DOHH2 (cell line): ENCODE data around the gene ATG10.

Experiments used
- H3F3A ChIP-seq: fragments of 200-600 bp; sonication (generic), shearing (Covaris generic); 2 replicates; pipeline ENCODE4 v1.6.0; 2016; ENCODE audit warnings: antibody characterized with exemption, mild to moderate bottlenecking; ENCODE audit not compliant: control insufficient read depth, insufficient read depth
- H3K27ac ChIP-seq: fragments of 200-600 bp; sonication (generic); 2 replicates; pipeline ENCODE4 v1.5.1; 2014; ENCODE audit warnings: low read depth, mild to moderate bottlenecking, low read length, moderate library complexity
- H3K27me3 ChIP-seq: fragments of 200-600 bp; sonication (generic); 2 replicates; pipeline ENCODE4 v1.6.1; 2014; ENCODE audit warnings: mild to moderate bottlenecking, low read length, mixed read lengths; ENCODE audit not compliant: control insufficient read depth
- H3K36me3 ChIP-seq: fragments of 200-600 bp; sonication (generic); 2 replicates; pipeline ENCODE4 v1.6.1; 2014; ENCODE audit warnings: mild to moderate bottlenecking, low read length, moderate library complexity, mixed read lengths; ENCODE audit not compliant: control insufficient read depth
- H3K4me1 ChIP-seq: fragments of 200-600 bp; sonication (generic); 2 replicates; pipeline ENCODE4 v1.6.1; 2014; ENCODE audit warnings: mild to moderate bottlenecking, low read length, mixed read lengths; ENCODE audit not compliant: control insufficient read depth
- H3K4me2 ChIP-seq: fragments of 200-600 bp; sonication (generic); 2 replicates; pipeline ENCODE4 v1.6.0; 2014; ENCODE audit warnings: mild to moderate bottlenecking, low read length, moderate library complexity
- H3K4me3 ChIP-seq: fragments of 200-600 bp; sonication (generic); 2 replicates; pipeline ENCODE4 v1.5.1; 2014; ENCODE audit warnings: mild to moderate bottlenecking, low read length, mixed read lengths
- H3K79me2 ChIP-seq: fragments of 200-600 bp; sonication (generic); 2 replicates; pipeline ENCODE4 v1.6.1; 2014; ENCODE audit warnings: mild to moderate bottlenecking, low read length, mixed read lengths; ENCODE audit not compliant: control insufficient read depth
- H3K9me2 ChIP-seq: fragments of 200-600 bp; sonication (generic); replicated peaks from 2 replicates; pipeline ENCODE4 v1.6.1; 2014; ENCODE audit warnings: mild to moderate bottlenecking, low read length, mixed read lengths; ENCODE audit not compliant: control insufficient read depth
- H3K9me3 ChIP-seq: fragments of 200-600 bp; sonication (generic); 2 replicates; pipeline ENCODE4 v1.6.1; 2014; ENCODE audit warnings: antibody characterized with exemption, low read length, mixed read lengths; ENCODE audit not compliant: control insufficient read depth, insufficient read depth
- H4K20me1 ChIP-seq: fragments of 200-600 bp; sonication (generic); 2 replicates; pipeline ENCODE4 v1.6.0; 2014; ENCODE audit warnings: low read depth, mild to moderate bottlenecking, antibody characterized with exemption, low read length, moderate library complexity; ENCODE audit not compliant: control insufficient read depth, insufficient read depth
- CTCF ChIP-seq: fragments of 200-600 bp; sonication (generic); IDR thresholded peaks from one replicate; pipeline ENCODE4 v1.5.1; 2014; ENCODE audit warnings: antibody characterized with exemption, mild to moderate bottlenecking, low read depth, low read length; ENCODE audit not compliant: poor library complexity, severe bottlenecking
- EZH2phosphoT487 ChIP-seq: fragments of 200-600 bp; sonication (generic); IDR thresholded peaks from 2 replicates; pipeline ENCODE4 v1.6.1; 2017; ENCODE audit warnings: borderline replicate concordance, mild to moderate bottlenecking, antibody characterized with exemption, low read length, moderate library complexity, mixed read lengths

Gene ATG10

DNA sequence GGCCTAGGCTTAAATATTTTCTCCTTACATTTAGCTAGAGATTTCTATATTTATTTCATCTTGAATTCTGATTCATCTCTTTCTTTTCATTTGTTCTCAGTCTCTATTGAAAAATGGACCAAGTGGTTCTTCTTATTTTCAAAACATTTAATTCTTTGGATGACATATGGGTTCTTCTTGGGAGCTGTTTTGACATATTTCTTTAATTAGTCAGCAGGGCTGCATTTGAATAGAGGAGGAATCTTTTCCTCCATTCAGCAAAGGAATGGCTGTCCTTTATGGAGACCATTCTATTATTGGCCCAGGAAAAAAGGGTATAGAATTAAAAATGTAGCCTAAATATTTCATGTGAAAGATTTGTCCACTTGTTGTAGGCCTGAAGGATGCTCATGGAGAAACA, 196.5 kb downstream of the ATG10 start:
- Histone ChIP-seq H3K27ac (no peak overlapping the region), H3K9me2 (no peaks in the 10 kb centered on the region), H3K36me3 (no peaks in the 10 kb centered on the region), H3K9me3 (no peaks in the 10 kb centered on the region), H3F3A (no peaks in the 10 kb centered on the region; the same call in 1 of the 2 replicates), H3K4me2 (no peak overlapping the region), H3K79me2 (no peaks in the 10 kb centered on the region), H3K4me1 (peaks cover 13% of the 10 kb centered on the region), H3K27me3 (no peaks in the 10 kb centered on the region), H4K20me1 (no peaks in the 10 kb centered on the region), H3K4me3 (no peak overlapping the region)
- no peak for TF ChIP-seq CTCF
- no peak for TF ChIP-seq EZH2phosphoT487

GRCh38 chr5:82169892-82170291, 198.1 kb downstream of the ATG10 start:
- Histone ChIP-seq H3K4me1 (peaks cover 29% of the 10 kb centered on the region), H3K36me3 (no peaks in the 10 kb centered on the region), H3K9me3 (no peaks in the 10 kb centered on the region), H4K20me1 (no peaks in the 10 kb centered on the region), H3K27ac (no peak overlapping the region), H3K4me2 (no peak overlapping the region), H3K27me3 (no peaks in the 10 kb centered on the region), H3K4me3 (no peak overlapping the region), H3K79me2 (no peaks in the 10 kb centered on the region), H3K9me2 (no peaks in the 10 kb centered on the region), H3F3A (peaks cover 4% of the 10 kb centered on the region; the same call in 1 of the 2 replicates)
- TF ChIP-seq EZH2phosphoT487 = no peak
- TF ChIP-seq CTCF = no peak

GRCh38 chr5:82174128-82174918, 202.5 kb downstream of the ATG10 start:
- Histone ChIP-seq H3K4me2 (peak overlapping the region; percentile 67), H3K36me3 (no peaks in the 10 kb centered on the region), H3K27me3 (no peaks in the 10 kb centered on the region), H3K27ac (peak overlapping the region; percentile 41), H4K20me1 (no peaks in the 10 kb centered on the region), H3K79me2 (no peaks in the 10 kb centered on the region), H3K4me3 (peak overlapping the region; percentile 47), H3K4me1 (peaks cover 26% of the 10 kb centered on the region), H3F3A (peaks cover 4% of the 10 kb centered on the region; the same call in 1 of the 2 replicates), H3K9me2 (no peaks in the 10 kb centered on the region), H3K9me3 (no peaks in the 10 kb centered on the region)
- TF ChIP-seq EZH2phosphoT487 (no peak), CTCF (peak; percentile 94)
